Muscle layer of colon (tissue), 2 donors: ENCODE data around the gene CD2AP.
"Not testable (repeated sequence)": the region's sequence is repeated elsewhere in the genome, so short reads cannot be mapped to it uniquely, and the experiment has no call there.

Source experiments
- H3K27ac ChIP-seq: one replicate; pipeline ENCODE4 v1.7.0; 2013; ENCODE audit warnings: low read depth, mild to moderate bottlenecking, low read length, moderate library complexity
- H3K27me3 ChIP-seq, 2 donors: one replicate each; pipeline ENCODE4 v1.7.0; 2013; ENCODE audit warnings: low read length in 2 of 2, mild to moderate bottlenecking in 2 of 2; ENCODE audit not compliant: insufficient read depth in 2 of 2, control insufficient read depth in 1 of 2
- H3K36me3 ChIP-seq: one replicate; pipeline ENCODE4 v1.7.0; 2013; ENCODE audit warnings: mild to moderate bottlenecking, low read length; ENCODE audit not compliant: insufficient read depth
- H3K4me1 ChIP-seq: one replicate; pipeline ENCODE4 v1.7.0; 2013; ENCODE audit warnings: mild to moderate bottlenecking, low read length; ENCODE audit not compliant: insufficient read depth
- H3K4me3 ChIP-seq, 2 donors: one replicate each; pipeline ENCODE4 v1.7.0; 2013; ENCODE audit warnings: low read length in 2 of 2, low read depth in 1 of 2, mild to moderate bottlenecking in 1 of 2, moderate library complexity in 1 of 2
- H3K9ac ChIP-seq: one replicate; pipeline ENCODE4 v1.7.0; 2013; ENCODE audit warnings: low read length
- H3K9me3 ChIP-seq: one replicate; pipeline ENCODE4 v1.7.0; 2013; ENCODE audit warnings: mild to moderate bottlenecking, low read length
- donor health status: abdominal sarcoma.
- donor health status: Adenocarcinoma of cecum.

The CD2AP gene

GRCh38 chr6:47545223-47545622, 67.6 kb downstream of the CD2AP start:
- Histone ChIP-seq H3K4me1 (no peaks in the 10 kb centered on the region), H3K27ac (no peak overlapping the region), H3K36me3 (peaks cover 9% of the 10 kb centered on the region), H3K4me3 (no peak overlapping the region), H3K9ac (no peak overlapping the region), H3K27me3 (no peaks in the 10 kb centered on the region), H3K9me3 (no peaks in the 10 kb centered on the region)

- Histone ChIP-seq H3K9me3 (no peaks in the 10 kb centered on the region), H3K27me3 (no peaks in the 10 kb centered on the region), H3K27ac (no peak overlapping the region), H3K4me3 (no peak overlapping the region), H3K4me1 (no peaks in the 10 kb centered on the region), H3K9ac (no peak overlapping the region), H3K36me3 (no peaks in the 10 kb centered on the region)
Measured at GRCh38 chr6:47551670-47552069, 74.1 kb downstream of the CD2AP start.

- no peaks in the 10 kb centered on the region for H3K4me1 ChIP-seq
- H3K9ac ChIP-seq = no peak overlapping the region
- H3K9me3 ChIP-seq = no peaks in the 10 kb centered on the region
- H3K27me3 ChIP-seq = no peaks in the 10 kb centered on the region
- H3K4me3 ChIP-seq = no peak overlapping the region
- H3K36me3 ChIP-seq = no peaks in the 10 kb centered on the region
- no peak overlapping the region for H3K27ac ChIP-seq
Measured at GRCh38 chr6:47552319-47552718, 74.7 kb downstream of the CD2AP start.

- H3K9ac ChIP-seq, H3K4me3 ChIP-seq, H3K27ac ChIP-seq, H3K9me3 ChIP-seq, H3K4me1 ChIP-seq, H3K36me3 ChIP-seq, H3K27me3 ChIP-seq: not testable (repeated sequence)
Measured at GRCh38 chr6:47553243-47553642, 75.7 kb downstream of the CD2AP start.

- H3K9ac ChIP-seq, H3K4me1 ChIP-seq, H3K27me3 ChIP-seq: not testable (repeated sequence)
Measured at GRCh38 chr6:47556459-47556858, 78.9 kb downstream of the CD2AP start.

GRCh38 chr6:47563162-47563561, 85.6 kb downstream of the CD2AP start:
- no peaks in the 10 kb centered on the region for H3K9me3 ChIP-seq
- no peaks in the 10 kb centered on the region for H3K4me1 ChIP-seq
- H3K27ac ChIP-seq = no peak overlapping the region
- no peak overlapping the region for H3K9ac ChIP-seq
- no peaks in the 10 kb centered on the region for H3K36me3 ChIP-seq
- H3K4me3 ChIP-seq = no peak overlapping the region
- H3K27me3 ChIP-seq = no peaks in the 10 kb centered on the region

More at GRCh38 chr6:47556459-47556858, 78.9 kb downstream of the CD2AP start:
- H3K36me3 ChIP-seq, H3K4me3 ChIP-seq, H3K9me3 ChIP-seq, H3K27ac ChIP-seq: not testable (repeated sequence)

GRCh38 chr6:47566602-47567001, 89.0 kb downstream of the CD2AP start:
- H3K36me3 ChIP-seq, H3K9ac ChIP-seq, H3K27ac ChIP-seq, H3K4me1 ChIP-seq, H3K4me3 ChIP-seq, H3K9me3 ChIP-seq, H3K27me3 ChIP-seq: not testable (repeated sequence)

GRCh38 chr6:47567586-47567985, 90.0 kb downstream of the CD2AP start:
- H3K9ac ChIP-seq = no peak overlapping the region
- H3K4me1 ChIP-seq = no peaks in the 10 kb centered on the region

GRCh38 chr6:47571488-47571887, 93.9 kb downstream of the CD2AP start:
- no peak overlapping the region for H3K9ac ChIP-seq
- H3K4me1 ChIP-seq = no peaks in the 10 kb centered on the region
- H3K36me3 ChIP-seq = peaks cover 6% of the 10 kb centered on the region
- H3K27ac ChIP-seq = no peak overlapping the region
- H3K4me3 ChIP-seq = no peak overlapping the region
- no peaks in the 10 kb centered on the region for H3K9me3 ChIP-seq
- H3K27me3 ChIP-seq = no peaks in the 10 kb centered on the region

More at GRCh38 chr6:47567586-47567985, 90.0 kb downstream of the CD2AP start:
- H3K27me3 ChIP-seq = no peaks in the 10 kb centered on the region
- no peak overlapping the region for H3K4me3 ChIP-seq
- no peak overlapping the region for H3K27ac ChIP-seq
- H3K9me3 ChIP-seq = no peaks in the 10 kb centered on the region
- H3K36me3 ChIP-seq = no peaks in the 10 kb centered on the region

GRCh38 chr6:47573109-47573508, 95.5 kb downstream of the CD2AP start:
- no peak overlapping the region for H3K4me3 ChIP-seq
- H3K4me1 ChIP-seq = no peaks in the 10 kb centered on the region
- no peaks in the 10 kb centered on the region for H3K9me3 ChIP-seq
- no peak overlapping the region for H3K9ac ChIP-seq
- no peaks in the 10 kb centered on the region for H3K27me3 ChIP-seq
- no peak overlapping the region for H3K27ac ChIP-seq
- peaks cover 7% of the 10 kb centered on the region for H3K36me3 ChIP-seq

GRCh38 chr6:47574789-47575188, 97.2 kb downstream of the CD2AP start:
- no peak overlapping the region for H3K9ac ChIP-seq

GRCh38 chr6:47579040-47579439, 101.5 kb downstream of the CD2AP start:
- Histone ChIP-seq H3K36me3 (peaks cover 7% of the 10 kb centered on the region), H3K9me3 (no peaks in the 10 kb centered on the region), H3K27me3 (no peaks in the 10 kb centered on the region), H3K4me3 (no peak overlapping the region), H3K9ac (no peak overlapping the region), H3K4me1 (no peaks in the 10 kb centered on the region), H3K27ac (no peak overlapping the region)

More at GRCh38 chr6:47574789-47575188, 97.2 kb downstream of the CD2AP start:
- Histone ChIP-seq H3K27me3 (no peaks in the 10 kb centered on the region), H3K4me3 (no peak overlapping the region), H3K4me1 (no peaks in the 10 kb centered on the region), H3K9me3 (no peaks in the 10 kb centered on the region), H3K27ac (no peak overlapping the region), H3K36me3 (peaks cover 7% of the 10 kb centered on the region)
